Mesothelial cell of epicardium (in vitro differentiated cells): ENCODE results near the gene POMC. TPM values are rescaled to one million over a fixed set of nuclear protein-coding genes. Genes with fewer than 3 reads are reported as not detected.

Source experiments
- DNase-seq, 2 experiments: peaks; one replicate each; pipeline ENCODE4 v3.0.0; 2021; ENCODE audit warnings: low spot score in 2 of 2; ENCODE audit not compliant: unreplicated experiment in 2 of 2
- H3K27ac Mint-ChIP-seq: 2 replicates; pipeline ENCODE4 v1.8.0; 2021; ENCODE audit warnings: mixed read lengths
- H3K27me3 Mint-ChIP-seq: 2 replicates; pipeline ENCODE4 v1.8.0; 2021; ENCODE audit warnings: low read depth, mixed read lengths
- H3K36me3 Mint-ChIP-seq: 2 replicates; pipeline ENCODE4 v1.8.0; 2021; ENCODE audit warnings: mixed read lengths
- H3K4me1 Mint-ChIP-seq: 2 replicates; pipeline ENCODE4 v1.8.0; 2021; ENCODE audit warnings: mixed read lengths
- H3K4me3 Mint-ChIP-seq: 2 replicates; pipeline ENCODE4 v1.8.0; 2021; ENCODE audit warnings: mild to moderate bottlenecking, moderate library complexity, mixed read lengths
- H3K9me3 Mint-ChIP-seq: 2 replicates; pipeline ENCODE4 v1.8.0; 2021; ENCODE audit warnings: mixed read lengths
- total RNA-seq: library from RNA; stranded (reverse); gene quantifications from 3 replicates; pipeline ENCODE4 v1.2.1, GENCODE V29; 2021
- TF ChIP-seq, protein P1 (sequence below): fragments of 200-600 bp; sonication (generic); IDR thresholded peaks from one replicate; pipeline ENCODE4 v1.5.0; 2021; ENCODE audit warnings: antibody characterized with exemption; ENCODE audit not compliant: unreplicated experiment

POMC gene
- total RNA-seq, 1 donor from 2014 or later, result not detected

DNA sequence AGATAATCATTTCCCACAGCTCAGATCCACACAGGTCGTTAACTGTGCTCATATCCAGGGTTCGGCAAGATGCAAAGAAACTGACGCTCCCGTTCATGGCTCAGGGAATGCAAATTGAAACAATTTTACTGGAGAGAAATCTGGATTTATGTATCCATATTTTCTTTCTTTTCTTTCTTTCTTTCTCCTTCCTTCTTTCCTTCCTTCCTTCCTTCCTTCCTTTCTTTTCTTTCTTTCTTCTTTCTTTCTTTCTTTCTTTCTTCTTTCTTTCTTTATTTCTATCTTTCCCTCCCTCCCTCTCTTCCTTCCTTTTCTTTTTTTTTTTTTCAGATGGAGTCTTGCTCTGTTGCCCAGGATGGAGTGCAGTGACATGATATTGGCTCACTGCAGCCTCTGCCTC, 20.0 kb upstream of the POMC start:
- H3K27ac Mint-ChIP-seq, result no peak overlapping the region
- H3K4me1 Mint-ChIP-seq, result peaks cover 14% of the 10 kb centered on the region
- no peaks in the 10 kb centered on the region for H3K9me3 Mint-ChIP-seq
- H3K36me3 Mint-ChIP-seq, result no peaks in the 10 kb centered on the region
- no peak for DNase-seq
- no peak overlapping the region for H3K4me3 Mint-ChIP-seq
- TF ChIP-seq, protein P1, sequence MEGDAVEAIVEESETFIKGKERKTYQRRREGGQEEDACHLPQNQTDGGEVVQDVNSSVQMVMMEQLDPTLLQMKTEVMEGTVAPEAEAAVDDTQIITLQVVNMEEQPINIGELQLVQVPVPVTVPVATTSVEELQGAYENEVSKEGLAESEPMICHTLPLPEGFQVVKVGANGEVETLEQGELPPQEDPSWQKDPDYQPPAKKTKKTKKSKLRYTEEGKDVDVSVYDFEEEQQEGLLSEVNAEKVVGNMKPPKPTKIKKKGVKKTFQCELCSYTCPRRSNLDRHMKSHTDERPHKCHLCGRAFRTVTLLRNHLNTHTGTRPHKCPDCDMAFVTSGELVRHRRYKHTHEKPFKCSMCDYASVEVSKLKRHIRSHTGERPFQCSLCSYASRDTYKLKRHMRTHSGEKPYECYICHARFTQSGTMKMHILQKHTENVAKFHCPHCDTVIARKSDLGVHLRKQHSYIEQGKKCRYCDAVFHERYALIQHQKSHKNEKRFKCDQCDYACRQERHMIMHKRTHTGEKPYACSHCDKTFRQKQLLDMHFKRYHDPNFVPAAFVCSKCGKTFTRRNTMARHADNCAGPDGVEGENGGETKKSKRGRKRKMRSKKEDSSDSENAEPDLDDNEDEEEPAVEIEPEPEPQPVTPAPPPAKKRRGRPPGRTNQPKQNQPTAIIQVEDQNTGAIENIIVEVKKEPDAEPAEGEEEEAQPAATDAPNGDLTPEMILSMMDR, result no peak
- H3K27me3 Mint-ChIP-seq, result no peaks in the 10 kb centered on the region

DNA sequence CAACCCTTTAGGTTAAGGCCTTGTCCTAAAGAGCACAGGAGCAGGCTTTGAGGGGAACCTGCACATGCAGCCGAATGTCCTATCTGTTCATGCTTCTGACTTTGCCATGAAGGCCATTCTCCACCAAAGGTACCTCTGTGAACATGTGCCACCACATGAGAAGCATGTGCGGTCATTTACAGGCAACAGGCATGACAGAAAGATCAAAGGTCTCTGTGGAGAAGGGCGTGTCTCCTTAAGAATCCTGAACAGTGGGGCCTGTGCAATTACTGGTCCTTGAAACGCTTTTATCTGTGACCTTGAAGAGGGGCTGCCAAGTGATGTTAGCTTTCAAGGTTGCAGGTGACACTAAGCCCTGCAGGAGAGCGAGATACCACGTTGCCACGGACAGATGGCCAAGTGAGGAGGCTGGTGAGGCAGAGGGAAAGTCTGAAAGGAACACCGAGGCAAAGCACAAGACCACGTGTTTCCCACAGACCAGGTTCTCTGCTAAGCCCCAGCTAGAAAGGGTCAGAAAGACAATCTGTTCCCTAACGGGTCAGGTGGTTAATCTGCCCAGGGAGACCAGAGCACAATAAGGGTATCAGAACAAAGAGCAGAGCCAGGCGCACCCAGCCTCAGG, 19.5 kb upstream of the POMC start:
- H3K4me1 Mint-ChIP-seq, result peaks cover 14% of the 10 kb centered on the region
- no peak for DNase-seq
- no peaks in the 10 kb centered on the region for H3K9me3 Mint-ChIP-seq
- no peaks in the 10 kb centered on the region for H3K27me3 Mint-ChIP-seq
- H3K36me3 Mint-ChIP-seq, result no peaks in the 10 kb centered on the region
- H3K4me3 Mint-ChIP-seq, result no peak overlapping the region
- H3K27ac Mint-ChIP-seq, result no peak overlapping the region
- TF ChIP-seq, protein P1, result no peak

DNA sequence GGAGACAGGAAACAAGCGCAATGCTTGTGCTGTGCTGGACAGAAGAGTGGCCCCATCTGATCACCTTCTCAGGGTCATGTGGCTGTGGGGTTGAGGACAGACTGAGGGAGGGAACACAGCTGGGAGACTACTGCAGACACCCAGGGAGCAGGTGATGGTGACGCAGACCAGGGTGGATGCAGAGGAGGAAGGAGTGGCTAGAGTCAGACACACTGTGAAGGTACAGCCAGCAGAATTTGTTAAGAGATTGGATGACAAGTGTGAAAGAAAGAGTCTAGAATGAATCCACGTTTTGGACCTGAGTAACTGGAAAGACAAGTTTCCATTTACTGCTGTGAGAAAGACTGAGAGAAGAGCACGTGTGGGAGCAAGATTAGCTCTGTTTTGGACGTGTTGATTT, 15.9 kb upstream of the POMC start:
- Mint-ChIP-seq H3K27ac (no peak overlapping the region), H3K27me3 (no peaks in the 10 kb centered on the region), H3K9me3 (peaks cover 5% of the 10 kb centered on the region), H3K4me3 (no peak overlapping the region), H3K36me3 (peaks cover 4% of the 10 kb centered on the region), H3K4me1 (peaks cover 7% of the 10 kb centered on the region)
- TF ChIP-seq, protein P1, result no peak
- no peak for DNase-seq

DNA sequence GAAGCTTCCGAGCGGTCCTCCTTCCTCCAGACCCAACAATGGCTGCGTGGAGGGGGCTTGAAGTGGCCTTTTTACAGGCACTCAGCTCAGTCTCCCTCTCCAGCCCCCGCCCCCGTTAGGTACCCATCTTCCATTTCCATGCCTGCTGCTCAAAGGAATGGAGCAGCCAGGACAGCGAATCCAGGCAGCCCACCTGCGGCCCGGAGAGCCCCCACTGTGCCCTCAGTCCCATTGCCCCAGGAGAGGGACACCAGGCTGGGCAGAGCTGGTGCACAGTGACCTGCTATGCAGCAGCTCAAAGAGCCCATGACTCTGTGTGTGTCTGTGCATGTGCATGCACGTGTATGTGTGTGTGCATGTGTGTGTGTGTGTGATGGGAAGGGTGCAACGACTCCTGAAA, 10.6 kb upstream of the POMC start:
- Mint-ChIP-seq H3K27ac (no peak overlapping the region), H3K36me3 (peaks cover 4% of the 10 kb centered on the region)
- TF ChIP-seq, protein P1, result no peak

DNA sequence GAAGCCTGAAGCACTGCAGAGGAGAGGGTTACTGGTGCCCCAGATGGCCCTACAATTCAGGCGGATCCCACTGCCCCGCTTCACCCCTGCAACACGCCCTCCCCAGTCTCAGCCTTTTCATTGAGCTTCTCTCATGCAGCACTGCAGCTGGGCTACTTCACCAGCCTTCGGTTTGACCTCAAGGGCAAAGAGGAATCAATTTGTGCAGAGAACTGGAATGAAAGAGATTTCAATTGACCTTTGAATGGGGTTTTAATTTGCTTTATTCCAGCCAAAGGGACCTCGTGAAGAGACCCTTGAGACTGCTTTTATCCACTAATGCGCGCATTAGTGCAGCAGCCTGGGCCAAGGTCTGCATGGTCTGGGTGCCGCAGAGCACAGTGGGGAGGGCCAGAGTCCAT, 8.8 kb upstream of the POMC start:
- H3K27me3 Mint-ChIP-seq, result peaks cover 33% of the 10 kb centered on the region
- DNase-seq, result no peak
- TF ChIP-seq, protein P1, result no peak
- no peak overlapping the region for H3K27ac Mint-ChIP-seq
- H3K4me3 Mint-ChIP-seq, result no peak overlapping the region
- H3K36me3 Mint-ChIP-seq, result peaks cover 4% of the 10 kb centered on the region
- peaks cover 5% of the 10 kb centered on the region for H3K9me3 Mint-ChIP-seq
- H3K4me1 Mint-ChIP-seq, result peaks cover 8% of the 10 kb centered on the region

More for the DNA sequence above, 10.6 kb upstream of the POMC start:
- H3K9me3 Mint-ChIP-seq, result peaks cover 5% of the 10 kb centered on the region
- peaks cover 8% of the 10 kb centered on the region for H3K4me1 Mint-ChIP-seq
- no peak for DNase-seq
- H3K4me3 Mint-ChIP-seq, result no peak overlapping the region
- H3K27me3 Mint-ChIP-seq, result peaks cover 20% of the 10 kb centered on the region
